Endothelial cell of umbilical vein (primary cell): ENCODE measurements around the gene BPGM. TPM values are rescaled to one million over a fixed set of nuclear protein-coding genes. Genes with fewer than 3 reads are reported as not detected.

ENCODE experiments used
- BruUV-seq: library from RNA; stranded (reverse); fragments of 400-500 nt; replicated peaks from 2 replicates; lab custom pipeline; 2021; lab: Mats Ljungman, UMichigan
- CTCF ChIA-PET: fragments of 300-600, 350-600 bp; sonication (Branson Sonifier 250); formaldehyde crosslinking; loops from one replicate; lab custom pipeline; 2021; ENCODE audit warnings: antibody characterized with exemption, inconsistent platforms; lab: Charles Lee
- POLR2A ChIA-PET: fragments of 300-600, 350-600 bp; sonication (Branson Sonifier 250); formaldehyde crosslinking; loops from one replicate; lab custom pipeline; 2021; ENCODE audit warnings: antibody characterized with exemption, inconsistent platforms; lab: Charles Lee
- DNase-seq: peaks from one replicate; pipeline ENCODE4 v3.0.0-alpha.2; 2011; ENCODE audit warnings: low read depth, low spot score
- FAIRE-seq: peaks from 2 replicates; lab custom pipeline; 2011; peaks lifted over from hg19 to GRCh38; lab: Jason Lieb, UNC
- H2AFZ ChIP-seq: 2 replicates; pipeline ENCODE4 v1.6.0; 2012; ENCODE audit warnings: low read depth, low read length, control low read depth, inconsistent platforms
- H3K27ac ChIP-seq: 2 replicates; pipeline ENCODE4 v1.5.1; 2011; ENCODE audit warnings: low read depth, mild to moderate bottlenecking, control low read depth, low read length, moderate library complexity; ENCODE audit not compliant: insufficient read depth
- H3K27me3 ChIP-seq, 2 experiments: 2 replicates each; pipeline versions ENCODE4 v1.6.0 to v1.6.1; 2011; ENCODE audit warnings: low read length in 2 of 2, mixed read lengths in 1 of 2; ENCODE audit not compliant: control insufficient read depth in 2 of 2, insufficient read depth in 2 of 2
- H3K36me3 ChIP-seq, 2 experiments: 2 replicates in 1 of 2; 3 replicates in 1 of 2; pipeline ENCODE4 v1.5.1; 2011; ENCODE audit warnings: low read length in 2 of 2, mild to moderate bottlenecking in 1 of 2, moderate library complexity in 1 of 2; ENCODE audit not compliant: control insufficient read depth in 2 of 2, insufficient read depth in 2 of 2; ENCODE audit errors: extremely low read depth in 1 of 2
- H3K4me1 ChIP-seq: 3 replicates; pipeline ENCODE4 v1.5.1; 2011; ENCODE audit warnings: mild to moderate bottlenecking, low read length; ENCODE audit not compliant: control insufficient read depth, insufficient read depth; ENCODE audit errors: extremely low read depth
- H3K4me2 ChIP-seq: 2 replicates; pipeline ENCODE4 v1.6.1; 2011; ENCODE audit warnings: low read length, control low read depth, mixed read lengths; ENCODE audit not compliant: insufficient read depth
- H3K4me3 ChIP-seq, 3 experiments: fragments of 200-600 bp in 1 of 3; sonication (generic), shearing (Covaris generic) in 1 of 3; replicated peaks in 1 of 3; 2 replicates each; pipeline ENCODE4 v1.5.1; 2011 to 2016; ENCODE audit warnings: control low read depth in 3 of 3, low read length in 3 of 3, mild to moderate bottlenecking in 2 of 3, inconsistent platforms in 1 of 3, low read depth in 1 of 3, moderate library complexity in 1 of 3; ENCODE audit not compliant: insufficient read depth in 1 of 3
- H3K79me2 ChIP-seq: 2 replicates; pipeline ENCODE4 v1.6.0; 2012; ENCODE audit warnings: low read length, inconsistent platforms; ENCODE audit not compliant: control insufficient read depth, insufficient read depth
- H3K9ac ChIP-seq: replicated peaks from 2 replicates; pipeline ENCODE3; 2011; ENCODE audit warnings: low read length, control low read depth; ENCODE audit not compliant: insufficient read depth; ENCODE audit errors: extremely low read depth
- H3K9me1 ChIP-seq: replicated peaks from 3 replicates; pipeline ENCODE4 v1.6.0; 2011; ENCODE audit warnings: mild to moderate bottlenecking, low read length; ENCODE audit not compliant: control insufficient read depth, insufficient read depth; ENCODE audit errors: extremely low read depth
- H3K9me3 ChIP-seq: replicated peaks from 2 replicates; pipeline ENCODE4 v1.5.1; 2012; ENCODE audit warnings: low read length, inconsistent platforms; ENCODE audit not compliant: control insufficient read depth, insufficient read depth
- H4K20me1 ChIP-seq: replicated peaks from 2 replicates; pipeline ENCODE3; 2011; ENCODE audit warnings: mild to moderate bottlenecking, low read length; ENCODE audit not compliant: control insufficient read depth, insufficient read depth; ENCODE audit errors: extremely low read depth
- EZH2 ChIP-seq: IDR thresholded peaks from 2 replicates; pipeline ENCODE4 v1.6.1; 2012; ENCODE audit warnings: borderline replicate concordance, low read depth, mild to moderate bottlenecking, moderate library complexity, low read length, inconsistent platforms; ENCODE audit not compliant: severe bottlenecking
- FOS ChIP-seq: IDR thresholded peaks from 2 replicates; pipeline ENCODE4 v1.6.1; 2011; ENCODE audit warnings: mild to moderate bottlenecking, low read length, moderate library complexity, borderline replicate concordance; ENCODE audit not compliant: insufficient read depth
- GATA2 ChIP-seq: IDR thresholded peaks from 2 replicates; pipeline ENCODE4 v1.7.0; 2011; ENCODE audit warnings: low read depth, mild to moderate bottlenecking, moderate library complexity, mixed read lengths, low read length; ENCODE audit not compliant: insufficient read length, insufficient read depth
- JUN ChIP-seq: IDR thresholded peaks from 2 replicates; pipeline ENCODE4 v1.6.1; 2011; ENCODE audit warnings: borderline replicate concordance, low read depth; ENCODE audit not compliant: insufficient read length, insufficient read depth
- MYC ChIP-seq: IDR thresholded peaks from one replicate; pipeline ENCODE4 v1.6.1; 2011; ENCODE audit warnings: mild to moderate bottlenecking, low read depth, low read length
- POLR2A ChIP-seq: IDR thresholded peaks from 2 replicates; pipeline ENCODE4 v1.6.1; 2012; ENCODE audit warnings: low read depth, mild to moderate bottlenecking, control low read depth, low read length
- POLR2AphosphoS5 ChIP-seq: IDR thresholded peaks from 2 replicates; pipeline ENCODE4 v1.6.1; 2012; ENCODE audit warnings: low read depth, mild to moderate bottlenecking, control low read depth, low read length, moderate library complexity; ENCODE audit not compliant: insufficient read depth
- dilution Hi-C: fragments of 300-500 bp; cut with MboI; formaldehyde crosslinking; loops from one replicate; pipeline ENCODE4 v1.15.0; 2019; ENCODE audit warnings: low sequenced_read_pairs; ENCODE audit not compliant: extremely low pct_ligation_motif_present
- intact Hi-C: fragments of 100-400 bp; cut with micrococcal nuclease; formaldehyde crosslinking; loops from one replicate; pipeline ENCODE4 v1.10.0; 2022
- polyA plus RNA-seq, 4 experiments: library from polyadenylated mRNA; depleted of rRNA in 3 of 4; stranded (reverse) in 3 of 4; unstranded in 1 of 4; fragments of >200 nt; gene quantifications; 2 replicates each; pipeline versions ENCODE4 v1.2.1 to v1.2.3, GENCODE V29; 2011 to 2012; ENCODE audit warnings: missing spikeins in 1 of 4
- total RNA-seq: library from RNA; stranded (reverse); gene quantifications from 2 replicates; pipeline ENCODE4 v1.2.3, GENCODE V29; 2021
- TF ChIP-seq, protein P1 (sequence below): IDR thresholded peaks from 2 replicates; pipeline ENCODE4 v1.6.1; 2011; ENCODE audit not compliant: insufficient read depth, insufficient read length
- TF ChIP-seq, protein P2 (sequence below), 2 donors: IDR thresholded peaks; 1 replicate in 1 of 2; 2 replicates in 1 of 2; pipeline ENCODE4 v1.5.1; 2011; ENCODE audit warnings: low read length in 2 of 2, mild to moderate bottlenecking in 2 of 2, moderate library complexity in 2 of 2, control low read depth in 1 of 2, inconsistent platforms in 1 of 2, low read depth in 1 of 2; ENCODE audit not compliant: insufficient read depth in 1 of 2; ENCODE audit errors: extremely low read depth in 1 of 2

BPGM gene
- total and polyA plus RNA-seq, 2 donors (not counting 3 experiments of a cell fraction or from before 2014, with no cell fraction given): 24.2 to 28.3 TPM

DNA sequence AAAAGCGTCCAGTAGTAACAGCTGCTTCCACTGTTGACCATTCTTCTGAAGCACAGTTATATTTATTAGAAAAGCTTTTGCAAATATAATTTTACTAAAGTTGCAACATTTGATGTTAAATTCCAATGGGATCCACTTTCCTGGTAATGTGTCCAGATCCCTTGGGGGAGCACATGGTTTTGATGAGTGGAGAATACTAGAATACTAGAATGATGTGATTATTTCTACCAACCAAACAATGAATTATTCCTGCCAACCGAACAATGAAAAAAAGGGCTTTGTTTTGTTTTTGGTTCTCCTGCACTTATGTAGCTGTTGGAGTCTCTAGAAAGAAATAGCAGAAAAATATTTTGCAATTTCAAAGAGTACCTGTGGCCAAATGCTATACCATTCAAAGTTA, 59.1 kb downstream of the BPGM start:
- no TSS peak for BruUV-seq
- no peaks in the 10 kb centered on the region for H3K79me2 ChIP-seq
- no peak overlapping the region for H2AFZ ChIP-seq
- intact Hi-C loops (no loop called here), dilution Hi-C loops (no loop called here)
- H3K36me3 ChIP-seq: no peaks in the 10 kb centered on the region
- ChIA-PET CTCF (interaction anchor here (0.8 to 1.6 kb wide), 4 partner anchors 15 to 73 kb away, joined by 3 to 6 read pairs (median 4); no protein-coding TSS in a partner anchor), POLR2A (no interaction called here)
- FAIRE-seq (no peak), DNase-seq (no peak)
- H4K20me1 ChIP-seq: no peaks in the 10 kb centered on the region
- no peak for TF ChIP-seq GATA2
- no peak for TF ChIP-seq FOS
- no peak for TF ChIP-seq POLR2AphosphoS5
- TF ChIP-seq JUN: no peak
- TF ChIP-seq EZH2: no peak
- TF ChIP-seq, protein P1, sequence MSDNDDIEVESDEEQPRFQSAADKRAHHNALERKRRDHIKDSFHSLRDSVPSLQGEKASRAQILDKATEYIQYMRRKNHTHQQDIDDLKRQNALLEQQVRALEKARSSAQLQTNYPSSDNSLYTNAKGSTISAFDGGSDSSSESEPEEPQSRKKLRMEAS: no peak
- TF ChIP-seq, protein P2, sequence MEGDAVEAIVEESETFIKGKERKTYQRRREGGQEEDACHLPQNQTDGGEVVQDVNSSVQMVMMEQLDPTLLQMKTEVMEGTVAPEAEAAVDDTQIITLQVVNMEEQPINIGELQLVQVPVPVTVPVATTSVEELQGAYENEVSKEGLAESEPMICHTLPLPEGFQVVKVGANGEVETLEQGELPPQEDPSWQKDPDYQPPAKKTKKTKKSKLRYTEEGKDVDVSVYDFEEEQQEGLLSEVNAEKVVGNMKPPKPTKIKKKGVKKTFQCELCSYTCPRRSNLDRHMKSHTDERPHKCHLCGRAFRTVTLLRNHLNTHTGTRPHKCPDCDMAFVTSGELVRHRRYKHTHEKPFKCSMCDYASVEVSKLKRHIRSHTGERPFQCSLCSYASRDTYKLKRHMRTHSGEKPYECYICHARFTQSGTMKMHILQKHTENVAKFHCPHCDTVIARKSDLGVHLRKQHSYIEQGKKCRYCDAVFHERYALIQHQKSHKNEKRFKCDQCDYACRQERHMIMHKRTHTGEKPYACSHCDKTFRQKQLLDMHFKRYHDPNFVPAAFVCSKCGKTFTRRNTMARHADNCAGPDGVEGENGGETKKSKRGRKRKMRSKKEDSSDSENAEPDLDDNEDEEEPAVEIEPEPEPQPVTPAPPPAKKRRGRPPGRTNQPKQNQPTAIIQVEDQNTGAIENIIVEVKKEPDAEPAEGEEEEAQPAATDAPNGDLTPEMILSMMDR (IDR thresholded peaks at IDR 0.05; ENCODE audit: extremely low read depth in 1 of 2, insufficient read depth in 1 of 2, low read depth in 1 of 2, low read length in 2 of 2): no peak
- TF ChIP-seq POLR2A: no peak
- TF ChIP-seq MYC: no peak
- no peak overlapping the region for H3K4me3 ChIP-seq
- peaks cover 13% of the 10 kb centered on the region for H3K4me1 ChIP-seq
- no peak overlapping the region for H3K4me2 ChIP-seq
- no peaks in the 10 kb centered on the region for H3K9me3 ChIP-seq
- no peak overlapping the region for H3K27ac ChIP-seq
- no peak overlapping the region for H3K9ac ChIP-seq
- H3K27me3 ChIP-seq: no peaks in the 10 kb centered on the region
- H3K9me1 ChIP-seq: no peaks in the 10 kb centered on the region
